GM18909 (cell line): ENCODE data around the gene SERPINA4.

Source experiments
- ATAC-seq: cut with Tn5 transposase; IDR thresholded peaks from one replicate; pipeline ENCODE4 v1.9.1; 2021; ENCODE audit warnings: mild to moderate bottlenecking; ENCODE audit not compliant: unreplicated experiment, poor library complexity

The SERPINA4 gene

GRCh38 chr14:94542111-94542810, 19.0 kb upstream of the SERPINA4 start:
- no peak for ATAC-seq

GRCh38 chr14:94542811-94543440, 18.3 kb upstream of the SERPINA4 start:
- ATAC-seq: no peak

GRCh38 chr14:94543449-94544124, 17.7 kb upstream of the SERPINA4 start:
- ATAC-seq: no peak

- no peak for ATAC-seq
These were observed 16.5 kb upstream of the SERPINA4 start for GRCh38 chr14:94544726-94545125.

GRCh38 chr14:94545131-94545841, 16.0 kb upstream of the SERPINA4 start:
- no peak for ATAC-seq

GRCh38 chr14:94547151-94547680, 14.0 kb upstream of the SERPINA4 start:
- no peak for ATAC-seq

- no peak for ATAC-seq
These were observed 13.5 kb upstream of the SERPINA4 start for GRCh38 chr14:94547726-94548125.

GRCh38 chr14:94548131-94548998, 12.9 kb upstream of the SERPINA4 start:
- no peak for ATAC-seq

- peak; percentile 48 for ATAC-seq
These were observed 11.9 kb upstream of the SERPINA4 start for GRCh38 chr14:94548999-94549985.

- no peak for ATAC-seq
These were observed 11.2 kb upstream of the SERPINA4 start for GRCh38 chr14:94550041-94550440.

- ATAC-seq: no peak
These were observed 5.3 kb upstream of the SERPINA4 start for GRCh38 chr14:94555991-94556390.

GRCh38 chr14:94557327-94557726, 3.9 kb upstream of the SERPINA4 start:
- ATAC-seq: no peak

GRCh38 chr14:94558842-94559241, 2.4 kb upstream of the SERPINA4 start:
- no peak for ATAC-seq

GRCh38 chr14:94559638-94560290, 1.5 kb upstream of the SERPINA4 start:
- no peak for ATAC-seq

GRCh38 chr14:94560291-94560665, 964 bp upstream of the SERPINA4 start:
- no peak for ATAC-seq

GRCh38 chr14:94561656-94562010, 391 bp downstream of the SERPINA4 start:
- no peak for ATAC-seq

- no peak for ATAC-seq
These were observed 780 bp downstream of the SERPINA4 start for GRCh38 chr14:94562022-94562421.
